Sigmoid colon (tissue), 7 donors: Measurements from ENCODE around the gene SEMA5B. TPM values are rescaled to one million over a fixed set of nuclear protein-coding genes. Genes with fewer than 3 reads are reported as not detected.

ENCODE experiments used
- DNase-seq: peaks from one replicate; pipeline ENCODE4 v3.0.0-alpha.2; 2019
- H3K27ac ChIP-seq, 4 donors: fragments of 200-600 bp; sonication (generic); one replicate each; pipeline ENCODE4 v1.5.1; 2016 to 2019; ENCODE audit warnings: mild to moderate bottlenecking in 1 of 4
- H3K27me3 ChIP-seq, 3 donors: fragments of 200-600 bp; sonication (generic); one replicate each; pipeline ENCODE4 v1.5.1; 2019; ENCODE audit warnings: mild to moderate bottlenecking in 1 of 3
- H3K36me3 ChIP-seq, 4 donors: fragments of 200-600 bp; sonication (generic); one replicate each; pipeline ENCODE4 v1.5.1; 2016 to 2019
- H3K4me1 ChIP-seq, 4 donors: fragments of 200-600 bp; sonication (generic); one replicate each; pipeline ENCODE4 v1.5.1; 2017 to 2019
- H3K4me3 ChIP-seq, 4 donors: fragments of 200-600 bp; sonication (generic); one replicate each; pipeline ENCODE4 v1.5.1; 2017 to 2019; ENCODE audit warnings: mild to moderate bottlenecking in 2 of 4, moderate library complexity in 1 of 4
- H3K9me3 ChIP-seq, 4 donors: fragments of 200-600 bp in 3 of 4; sonication (generic) in 3 of 4; one replicate each; pipeline versions ENCODE4 v1.5.1 to v1.6.1; 2013 to 2019
- CTCF ChIP-seq, 4 experiments: fragments of 450-650 bp in 3 of 4; fragments of 200-600 bp in 1 of 4; IDR thresholded peaks; one replicate each; pipeline ENCODE4 v1.5.1; 2016 to 2019; ENCODE audit warnings: antibody characterized with exemption in 4 of 4, mild to moderate bottlenecking in 3 of 4, moderate library complexity in 2 of 4
- EP300 ChIP-seq, 4 donors: sonication (generic); formaldehyde crosslinking; IDR thresholded peaks; one replicate each; pipeline ENCODE4 v1.6.1; 2017; ENCODE audit warnings: antibody characterized with exemption in 4 of 4
- POLR2A ChIP-seq, 2 donors: fragments of 450-650 bp; IDR thresholded peaks; one replicate each; pipeline ENCODE4 v1.6.1; 2016; ENCODE audit warnings: antibody characterized with exemption in 2 of 2, mild to moderate bottlenecking in 2 of 2, moderate library complexity in 2 of 2
- POLR2AphosphoS5 ChIP-seq, 4 donors: sonication (generic); formaldehyde crosslinking; IDR thresholded peaks; one replicate each; pipeline ENCODE4 v1.6.1; 2017; ENCODE audit warnings: antibody characterized with exemption in 4 of 4
- WGBS, 2 donors: extraction: QIAGEN DNeasy Blood & Tissue Kit; methylation state at CpG; one replicate each; pipeline ENCODE4 v1.1.7; 2013; 5-methylcytosine and 5-hydroxymethylcytosine counted together
- intact Hi-C: fragments of 100-400 bp; cut with DNase I; formaldehyde crosslinking; loops from one replicate; pipeline ENCODE4 v1.15.1; 2023
- polyA plus RNA-seq, 3 donors: library from polyadenylated mRNA; stranded (reverse); fragments of 200-250 nt; gene quantifications; one replicate each; pipeline ENCODE4 v1.2.3, GENCODE V29; 2013
- total RNA-seq, 4 donors: library from RNA; depleted of rRNA; stranded (reverse); fragments of >200 nt; gene quantifications; one replicate each; pipeline ENCODE4 v1.1.0, GENCODE V29; 2016
- donor health status: healthy with polysubstance abuse.
- donor health status: Bipolar disorder and iron deficiency.
- donor health status: healthy.

The SEMA5B gene
- under 1 TPM in 3 of 4 donors, not detected in 1; 0.36 to 0.68 (median 0.55) TPM for total RNA-seq
- polyA plus RNA-seq = under 1 TPM in 2 of 3 donors, not detected in 1; 0.52 to 0.69 TPM

GRCh38 chr3:123027292-123028232 is at the start of gene SEMA5B:
Gene SEMA5B (minus strand): TSS chr3:123027763. CDS start chr3:122961263, 66,500 bp downstream.
- no peaks in the 10 kb centered on the region for H3K9me3 ChIP-seq
- peaks cover 12 to 74% (median 35%) of the 10 kb centered on the region in 3 donors for H3K27me3 ChIP-seq
- intact Hi-C loops = loop anchor here (2.0 to 10.0 kb wide), 5 partner anchors 39 to 230 kb away; partner anchors contain the start of genes PDIA5, SEC22A and SLC49A4
- 1% methylated on average over 94 of the region's 94 CpGs for WGBS, 2 donors
- DNase-seq = no peak
- peak within 1 kb of the TSS; percentile 27 to 61 (median 52) for H3K4me3 ChIP-seq
- peaks cover 0 to 33% (median 31%) of the 10 kb centered on the region in 4 donors for H3K4me1 ChIP-seq
- TF ChIP-seq CTCF (IDR thresholded peaks at IDR 0.05) (peak in 1 of 4 experiments; percentile 47), EP300 (IDR thresholded peaks at IDR 0.05) (no peak), POLR2AphosphoS5 (IDR thresholded peaks at IDR 0.05) (no peak)
- H3K27ac ChIP-seq = peak within 1 kb of the TSS in 2 of 4 donors; percentile 1 to 51
- H3K36me3 ChIP-seq = no peaks in the 10 kb centered on the region

GRCh38 chr3:123076496-123077418 is 49.2 kb upstream of the SEMA5B start:
- Histone ChIP-seq H3K9me3 (no peaks in the 10 kb centered on the region), H3K27ac (peak overlapping the region; percentile 69 to 79 (median 76)), H3K36me3 (no peaks in the 10 kb centered on the region), H3K27me3 (no peaks in the 10 kb centered on the region), H3K4me1 (peaks cover 0 to 57% (median 49%) of the 10 kb centered on the region in 4 donors), H3K4me3 (no peak overlapping the region)
- intact Hi-C loops = no loop called here
- 11 to 40% methylated on average over 6 of the region's 6 CpGs for WGBS, 2 donors
- DNase-seq = peak; percentile 89
- TF ChIP-seq POLR2A (IDR thresholded peaks at IDR 0.05) = no peak
- no peak for TF ChIP-seq EP300 (IDR thresholded peaks at IDR 0.05)

GRCh38 chr3:123076112-123076495 is 48.5 kb upstream of the SEMA5B start:
- TF ChIP-seq EP300 (IDR thresholded peaks at IDR 0.05) = no peak
- TF ChIP-seq POLR2AphosphoS5 (IDR thresholded peaks at IDR 0.05) = no peak
- no peak for TF ChIP-seq POLR2A (IDR thresholded peaks at IDR 0.05)
- no peak for TF ChIP-seq CTCF (IDR thresholded peaks at IDR 0.05)
- 83 to 94% methylated on average over 4 of the region's 4 CpGs for WGBS, 2 donors
- Histone ChIP-seq H3K27ac (peak overlapping the region; percentile 69 to 79 (median 76)), H3K9me3 (no peaks in the 10 kb centered on the region), H3K36me3 (no peaks in the 10 kb centered on the region), H3K4me3 (no peak overlapping the region), H3K27me3 (no peaks in the 10 kb centered on the region), H3K4me1 (peaks cover 0 to 57% (median 49%) of the 10 kb centered on the region in 4 donors)
- DNase-seq = no peak
- intact Hi-C loops = no loop called here

- Histone ChIP-seq H3K9me3 (no peaks in the 10 kb centered on the region), H3K4me3 (no peak overlapping the region), H3K4me1 (peaks cover 0 to 57% (median 49%) of the 10 kb centered on the region in 4 donors), H3K27ac (peak overlapping the region; percentile 69 to 79 (median 76)), H3K27me3 (no peaks in the 10 kb centered on the region), H3K36me3 (no peaks in the 10 kb centered on the region)
- 93 to 95% methylated on average over 1 of the region's 1 CpG for WGBS, 2 donors
- intact Hi-C loops = no loop called here
- no peak for TF ChIP-seq POLR2A (IDR thresholded peaks at IDR 0.05)
- TF ChIP-seq CTCF (IDR thresholded peaks at IDR 0.05) = no peak
- no peak for TF ChIP-seq EP300 (IDR thresholded peaks at IDR 0.05)
- no peak for TF ChIP-seq POLR2AphosphoS5 (IDR thresholded peaks at IDR 0.05)
- DNase-seq = no peak
Observed at GRCh38 chr3:123075359-123075758, 47.8 kb upstream of the SEMA5B start.
